K562 (cell line): Measurements from ENCODE around the gene HSPA14. TPM values are rescaled to one million over a fixed set of nuclear protein-coding genes. Genes with fewer than 3 reads are reported as not detected.
A peak's percentile ranks its signal among the peaks of the same experiment; 100 is the strongest.

Experiments
- ATAC-seq: fragments of 200-7000 bp; cut with Tn5 transposase; 3 replicates; pipeline ENCODE4 v1.9.1; 2020; ENCODE audit warnings: moderate library complexity
- BruUV-seq: library from RNA; stranded (reverse); fragments of 400-500 nt; replicated peaks from 2 replicates; lab custom pipeline; 2021; lab: Mats Ljungman, UMichigan
- CTCF ChIA-PET: fragments of 300-600 bp; formaldehyde crosslinking; extraction: SDS; loops from one replicate; lab custom pipeline; 2021; ENCODE audit warnings: low intra/inter-chr PET ratio; lab: Yijun Ruan, JAX
- POLR2A ChIA-PET: fragments of 300-600, 350-650 bp; sonication (Branson Sonifier 250); formaldehyde crosslinking; extraction: SDS; loops from one replicate; lab custom pipeline; 2021; ENCODE audit warnings: antibody characterized with exemption, inconsistent platforms; lab: Yijun Ruan, JAX
- DNase-seq, 4 experiments: peaks; one replicate each; pipeline versions ENCODE4 v3.0.0 to v3.0.0-alpha.2; 2011 to 2018; ENCODE audit warnings: low spot score in 3 of 4, mixed read lengths in 3 of 4; ENCODE audit errors: extremely low read depth in 1 of 4
- FAIRE-seq: peaks from 2 replicates; lab custom pipeline; 2011; peaks lifted over from hg19 to GRCh38; lab: Jason Lieb, UNC
- H2AFZ ChIP-seq: 2 replicates; pipeline ENCODE4 v1.6.0; 2011; ENCODE audit warnings: low read depth, low read length, control low read depth, inconsistent platforms
- H3K27ac ChIP-seq: fragments of 200-600 bp; 3 replicates; pipeline ENCODE4 v1.8.0; 2011; ENCODE audit warnings: low read depth, mild to moderate bottlenecking, control low read depth, inconsistent platforms, low read length, moderate library complexity, mixed read lengths; ENCODE audit errors: extremely low read depth
- H3K27me3 ChIP-seq, 2 experiments: fragments of 300-600 bp in 1 of 2; 2 replicates in 1 of 2; 3 replicates in 1 of 2; pipeline versions ENCODE4 v1.6.0 to v1.8.0; 2011; ENCODE audit warnings: inconsistent platforms in 2 of 2, low read length in 2 of 2, mild to moderate bottlenecking in 1 of 2, mixed read lengths in 1 of 2, moderate library complexity in 1 of 2; ENCODE audit not compliant: control insufficient read depth in 2 of 2, insufficient read depth in 2 of 2
- H3K36me3 ChIP-seq: fragments of 300-600 bp; 3 replicates; pipeline ENCODE4 v1.8.0; 2011; ENCODE audit warnings: mild to moderate bottlenecking, low read length, inconsistent platforms; ENCODE audit not compliant: control insufficient read depth, insufficient read depth
- H3K4me1 ChIP-seq, 2 experiments: fragments of 200-600 bp in 1 of 2; replicated peaks in 1 of 2; 2 replicates in 1 of 2; 3 replicates in 1 of 2; pipeline versions ENCODE4 v1.5.1 to v1.8.0; 2011; ENCODE audit warnings: inconsistent platforms in 2 of 2, low read length in 2 of 2, mild to moderate bottlenecking in 1 of 2, mixed read lengths in 1 of 2, moderate library complexity in 1 of 2; ENCODE audit not compliant: control insufficient read depth in 2 of 2, insufficient read depth in 2 of 2
- H3K4me2 ChIP-seq: 2 replicates; pipeline ENCODE4 v1.6.1; 2011; ENCODE audit warnings: low read length, control low read depth, inconsistent platforms, mixed read lengths; ENCODE audit not compliant: insufficient read depth
- H3K4me3 ChIP-seq: fragments of 200-600 bp; sonication (generic), shearing (Covaris generic); 2 replicates; pipeline ENCODE4 v1.5.1; 2016; ENCODE audit warnings: control low read depth, inconsistent platforms
- H3K79me2 ChIP-seq: fragments of 200-600 bp; 3 replicates; pipeline ENCODE4 v1.8.0; 2011; ENCODE audit warnings: low read length, inconsistent platforms; ENCODE audit not compliant: control insufficient read depth, insufficient read depth
- H3K9ac ChIP-seq, 2 experiments: 2 replicates each; pipeline versions ENCODE4 v1.6.0 to v1.6.1; 2011; ENCODE audit warnings: low read depth in 2 of 2, low read length in 2 of 2, control low read depth in 1 of 2, inconsistent platforms in 1 of 2, mild to moderate bottlenecking in 1 of 2, mixed read lengths in 1 of 2; ENCODE audit not compliant: insufficient read depth in 1 of 2
- H3K9me1 ChIP-seq: one replicate; pipeline ENCODE4 v1.6.0; 2011; ENCODE audit warnings: inconsistent platforms, mild to moderate bottlenecking, low read length, moderate library complexity; ENCODE audit not compliant: control insufficient read depth, insufficient read depth
- H3K9me3 ChIP-seq: replicated peaks from 2 replicates; pipeline ENCODE4 v1.5.1; 2011; ENCODE audit warnings: low read depth, low read length, inconsistent platforms; ENCODE audit not compliant: control insufficient read depth, insufficient read depth
- H4K20me1 ChIP-seq: replicated peaks from 2 replicates; pipeline ENCODE4 v1.6.1; 2011; ENCODE audit warnings: low read length, inconsistent platforms, mixed read lengths; ENCODE audit not compliant: control insufficient read depth, insufficient read depth
- CBFB ChIP-seq: sonication (generic); formaldehyde crosslinking; IDR thresholded peaks from 2 replicates; pipeline ENCODE4 v1.4.0; 2020; ENCODE audit warnings: mild to moderate bottlenecking, missing genetic modification reagents
- CTBP1 ChIP-seq: fragments of 450-650 bp; IDR thresholded peaks from 2 replicates; pipeline ENCODE4 v1.6.1; 2016; ENCODE audit warnings: borderline replicate concordance
- CXXC5 ChIP-seq: fragments of 250-450 bp; sonication (Bioruptor Pico); IDR thresholded peaks from 2 replicates; pipeline ENCODE4 v1.8.0; 2022; ENCODE audit warnings: inconsistent platforms, mild to moderate bottlenecking, moderate library complexity
- HDAC6 ChIP-seq: IDR thresholded peaks from 2 replicates; pipeline ENCODE4 v1.6.1; 2012; ENCODE audit warnings: low read depth, mild to moderate bottlenecking, control low read depth, inconsistent platforms, low read length, moderate library complexity
- MNT ChIP-seq, 2 experiments: fragments of 450-650 bp; conservative IDR thresholded peaks; 2 replicates each; pipeline ENCODE4 v1.6.1; 2017; ENCODE audit warnings: mild to moderate bottlenecking in 2 of 2, moderate library complexity in 2 of 2
- NEUROD1 ChIP-seq: fragments of 150-350 bp; IDR thresholded peaks from 2 replicates; pipeline ENCODE4 v1.6.1; 2014; ENCODE audit warnings: borderline replicate concordance, low read length, low read depth; ENCODE audit not compliant: partially characterized antibody
- NFE2 ChIP-seq: IDR thresholded peaks from 2 replicates; pipeline ENCODE4 v1.6.1; 2014; ENCODE audit warnings: antibody characterized with exemption, low read depth
- NFRKB ChIP-seq: fragments of 450-650 bp; IDR thresholded peaks from 2 replicates; pipeline ENCODE4 v1.6.1; 2016; ENCODE audit warnings: low read depth
- PCBP2 ChIP-seq: fragments of 200-400 bp; formaldehyde crosslinking; IDR thresholded peaks from 2 replicates; pipeline ENCODE4 v1.6.1; 2018; ENCODE audit warnings: low read length, low read depth, mild to moderate bottlenecking, moderate library complexity; ENCODE audit not compliant: poor library complexity, severe bottlenecking
- RBM25 ChIP-seq: fragments of 200-400 bp; formaldehyde crosslinking; IDR thresholded peaks from 2 replicates; pipeline ENCODE4 v1.6.1; 2018; ENCODE audit warnings: low read length, low read depth, moderate library complexity; ENCODE audit not compliant: severe bottlenecking
- SMARCC2 ChIP-seq: fragments of 450-650 bp; IDR thresholded peaks from 2 replicates; pipeline ENCODE4 v1.6.1; 2017; ENCODE audit warnings: antibody characterized with exemption, moderate library complexity, mild to moderate bottlenecking, low read depth
- SPI1 ChIP-seq: IDR thresholded peaks from 2 replicates; pipeline ENCODE4 v1.6.1; 2011; ENCODE audit warnings: low read depth, low read length, control low read depth, borderline replicate concordance
- ZFP36 ChIP-seq: fragments of 150-350 bp; IDR thresholded peaks from 2 replicates; pipeline ENCODE4 v1.6.1; 2018; ENCODE audit warnings: low read length, low read depth; ENCODE audit not compliant: partially characterized antibody
- WGBS: fragments of 100-300 bp; shearing (Covaris generic); methylation state at CpG from one replicate; pipeline ENCODE4 v1.1.6; 2016; ENCODE audit warnings: low coverage, mixed read lengths; ENCODE audit not compliant: insufficient coverage; ENCODE audit errors: missing lambda C conversion rate; 5-methylcytosine and 5-hydroxymethylcytosine counted together
- in situ Hi-C: fragments of 300-500 bp; cut with MboI; formaldehyde crosslinking; loops from 4 replicates; pipeline ENCODE4 v1.15.0; 2018; ENCODE audit warnings: inconsistent platforms, mixed read lengths
- intact Hi-C: fragments of 100-400 bp; cut with micrococcal nuclease; formaldehyde crosslinking; loops from 2 replicates; pipeline ENCODE4 v1.14.2; 2022
- polyA plus RNA-seq, 8 experiments: library from polyadenylated mRNA; depleted of rRNA in 4 of 8; stranded (reverse) in 5 of 8; unstranded in 3 of 8; fragments of >200 nt; fragmentation: Nextera tagmentation in 2 of 8; fragmentation: Illumina TruSeq in 1 of 8; extraction: Ambion mirVana in 2 of 8; extraction: Trizol in 1 of 8; gene quantifications; 2 replicates each; pipeline versions ENCODE4 v1.2.1 to v1.2.3, GENCODE V29; 2011 to 2014; ENCODE audit warnings: inconsistent platforms in 1 of 8, missing spikeins in 1 of 8
- total RNA-seq, 7 experiments: library from RNA; depleted of rRNA in 6 of 7; stranded (reverse); fragments of >200 nt in 6 of 7; fragmentation: Illumina TruSeq in 2 of 7; extraction: Trizol in 2 of 7; gene quantifications; 2 replicates each; pipeline versions ENCODE4 v1.2.1 to v1.2.3, GENCODE V29; 2011 to 2021; ENCODE audit warnings: low replicate concordance in 1 of 7

Gene HSPA14
- total and polyA plus RNA-seq, 9 of the 15 experiments (the other 6 are each of a cell fraction or from before 2014, with no cell fraction given), result 41.9 to 75.0 (median 63.2) TPM

DNA sequence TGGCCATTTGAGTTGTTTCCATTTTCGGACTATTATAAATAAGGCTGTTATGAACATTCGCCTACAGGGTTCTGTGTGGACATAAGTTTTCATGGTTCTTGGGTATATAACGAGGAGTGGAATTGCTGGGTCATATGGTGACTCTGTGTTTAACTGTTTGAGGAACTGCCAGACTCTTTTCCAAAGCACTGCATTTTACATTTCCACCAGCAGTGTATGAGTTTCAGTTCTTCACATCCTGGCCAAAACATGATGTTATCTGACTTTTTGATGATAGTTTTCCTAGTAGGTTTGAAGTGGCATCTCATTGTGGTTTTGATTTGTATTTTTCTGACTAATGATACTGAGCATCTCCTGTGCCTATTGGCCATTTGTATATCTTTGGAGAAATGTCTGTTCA is 46.0 kb downstream of the HSPA14 start:
- Histone ChIP-seq H3K27me3 (no peaks in the 10 kb centered on the region), H3K79me2 (peaks cover 96% of the 10 kb centered on the region), H3K4me1 (peaks cover 5 to 10% of the 10 kb centered on the region in 2 experiments; a peak in 4 of 5 replicates), H3K9ac (no peak overlapping the region), H3K4me3 (no peak overlapping the region), H3K9me1 (no peaks in the 10 kb centered on the region), H2AFZ (no peak overlapping the region), H3K27ac (peak overlapping the region; percentile 30; the same call in 1 of the 3 replicates), H3K9me3 (no peaks in the 10 kb centered on the region; the same call in 1 of the 2 replicates), H3K4me2 (no peak overlapping the region), H4K20me1 (peaks cover 17% of the 10 kb centered on the region), H3K36me3 (peaks cover 62% of the 10 kb centered on the region)
- TF ChIP-seq NFE2, result peak; percentile 34; the same call in 1 of the 2 replicates
- no peak for TF ChIP-seq CBFB
- TF ChIP-seq SPI1, result peak; percentile 67; the same call in 1 of the 2 replicates
- intact Hi-C loops (loop anchor here (5.0 kb wide), 1 partner anchor 68 kb away; the partner anchor contains the start of gene DCLRE1C), in situ Hi-C loops (no loop called here)
- POLR2A ChIA-PET, result no interaction called here
- DNase-seq, result no peak
- no peak for FAIRE-seq
- 82% methylated on average over 3 of the region's 3 CpGs for WGBS
- no peak for ATAC-seq
- no TSS peak for BruUV-seq
- CTCF ChIA-PET, result no interaction called here

DNA sequence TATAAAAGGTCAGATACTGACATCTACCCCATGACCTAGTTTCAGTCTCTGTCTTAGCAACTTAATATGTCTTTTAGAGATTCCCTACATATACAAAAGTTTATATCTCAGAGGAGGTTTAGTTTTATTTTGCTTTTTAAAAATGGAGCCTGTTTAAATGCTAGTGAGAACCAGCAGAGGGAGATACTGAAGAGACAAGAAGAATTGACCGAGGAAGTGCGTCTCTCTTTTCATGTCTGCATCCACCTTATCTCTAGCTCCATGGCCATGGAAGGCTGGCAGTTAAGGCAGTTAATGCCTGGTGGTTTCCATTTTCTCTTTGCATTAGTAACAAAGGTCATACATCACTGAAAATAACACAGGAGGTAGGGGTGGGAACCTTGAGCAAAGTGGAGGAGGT is 51.2 kb downstream of the HSPA14 start:
- no peaks in the 10 kb centered on the region for H3K9me1 ChIP-seq
- ChIA-PET POLR2A (interaction anchor here (0.6 to 2.3 kb wide), 5 partner anchors 9 to 234 kb away, joined by 3 to 14 read pairs (median 3); partner anchors contain the start of gene SUV39H2), CTCF (no interaction called here)
- 0% methylated on average over 2 of the region's 2 CpGs for WGBS
- peak overlapping the region; percentile 42; the same call in 1 of the 2 replicates for H3K4me2 ChIP-seq
- no TSS peak for BruUV-seq
- peaks cover 94% of the 10 kb centered on the region for H3K79me2 ChIP-seq
- DNase-seq, result peak; percentile 49 to 83 (median 64)
- peaks cover 3% of the 10 kb centered on the region; the same call in 1 of the 2 replicates for H4K20me1 ChIP-seq
- no peaks in the 10 kb centered on the region for H3K27me3 ChIP-seq
- ATAC-seq, result peak; percentile 95
- in situ Hi-C loops (no loop called here), intact Hi-C loops (no loop called here)
- peak overlapping the region; percentile 61; the same call in 1 of the 2 replicates for H2AFZ ChIP-seq
- peaks cover 66% of the 10 kb centered on the region for H3K36me3 ChIP-seq
- no peak overlapping the region for H3K4me3 ChIP-seq
- peak; percentile 98 for FAIRE-seq
- peak overlapping the region; percentile 68; the same call in 2 of the 3 replicates for H3K27ac ChIP-seq
- H3K9me3 ChIP-seq, result no peaks in the 10 kb centered on the region; the same call in 1 of the 2 replicates
- peak overlapping the region in 1 of 2 experiments; percentile 34; a peak in 1 of 4 replicates for H3K9ac ChIP-seq
- peaks cover 0 to 7% of the 10 kb centered on the region in 2 experiments; a peak in 2 of 5 replicates for H3K4me1 ChIP-seq
- TF ChIP-seq ZFP36 (peak; percentile 72), CXXC5 (CRISPR knock-in tag) (peak; percentile 57), SMARCC2 (peak; percentile 33; the same call in 1 of the 2 replicates), SPI1 (peak; percentile 33; the same call in 1 of the 2 replicates), CTBP1 (no peak), PCBP2 (no peak), RBM25 (peak; percentile 5), MNT (conservative IDR thresholded peaks at IDR 0.05) (peak in 1 of 2 experiments; percentile 34; a peak in 1 of 4 replicates), NFRKB (no peak), HDAC6 (no peak), NEUROD1 (no peak)
